ENCODE measurements around the gene DUSP22. TPM values are rescaled to one million over a fixed set of nuclear protein-coding genes. Genes with fewer than 3 reads are reported as not detected.

The DUSP22 gene
- total and polyA plus RNA-seq, 4 donors, result 9.5 to 31.0 (median 20.1) TPM

- TF ChIP-seq EGR1 (IDR thresholded peaks at IDR 0.05; ENCODE audit: low read depth in 2 of 2) (no peak), FOXA2 (IDR thresholded peaks at IDR 0.05) (no peak)
- no peaks in the 10 kb centered on the region for H3K27me3 ChIP-seq (ENCODE audit: control insufficient read depth in 4 of 4, insufficient read depth in 4 of 4, low read length in 3 of 4)
- H3K4me3 ChIP-seq (ENCODE audit: low read depth in 1 of 3, low read length in 3 of 3), result no peak overlapping the region
- no peaks in the 10 kb centered on the region for H3K9me3 ChIP-seq (ENCODE audit: control insufficient read depth in 4 of 4, low read length in 3 of 4)
- no peak for DNase-seq (ENCODE audit: low spot score)
- 88% methylated on average over 8 of the region's 8 CpGs for WGBS
- no peak overlapping the region for H3K9ac ChIP-seq (ENCODE audit: low read depth in 1 of 2, low read length in 2 of 2)
- no peaks in the 10 kb centered on the region for H3K4me1 ChIP-seq (ENCODE audit: control insufficient read depth in 4 of 4, insufficient read depth in 4 of 4, low read length in 3 of 4)
- H3K27ac ChIP-seq (ENCODE audit: low read depth in 1 of 2, low read length in 2 of 2), result no peak overlapping the region
- peaks cover 0 to 4% (median 0%) of the 10 kb centered on the region in 4 donors for H3K36me3 ChIP-seq (ENCODE audit: control insufficient read depth in 4 of 4, insufficient read depth in 3 of 4, low read depth in 1 of 4, low read length in 3 of 4)
Observed at GRCh38 chr6:304833-305370, 12.6 kb downstream of the DUSP22 start.

GRCh38 chr6:305371-306206, 13.3 kb downstream of the DUSP22 start:
- Histone ChIP-seq H3K9ac (ENCODE audit: low read depth in 1 of 2, low read length in 2 of 2) (no peak overlapping the region), H3K27me3 (ENCODE audit: control insufficient read depth in 4 of 4, insufficient read depth in 4 of 4, low read length in 3 of 4) (no peaks in the 10 kb centered on the region), H3K9me3 (ENCODE audit: control insufficient read depth in 4 of 4, low read length in 3 of 4) (no peaks in the 10 kb centered on the region), H3K27ac (ENCODE audit: low read depth in 1 of 2, low read length in 2 of 2) (no peak overlapping the region), H3K4me1 (ENCODE audit: control insufficient read depth in 4 of 4, insufficient read depth in 4 of 4, low read length in 3 of 4) (no peaks in the 10 kb centered on the region), H3K4me3 (ENCODE audit: low read depth in 1 of 3, low read length in 3 of 3) (no peak overlapping the region), H3K36me3 (ENCODE audit: control insufficient read depth in 4 of 4, insufficient read depth in 3 of 4, low read depth in 1 of 4, low read length in 3 of 4) (peaks cover 0 to 4% (median 0%) of the 10 kb centered on the region in 4 donors)
- TF ChIP-seq RAD21 (IDR thresholded peaks at IDR 0.05), result no peak
- 78% methylated on average over 5 of the region's 5 CpGs for WGBS
- no peak for DNase-seq (ENCODE audit: low spot score)

- WGBS, result 88% methylated on average over 8 of the region's 8 CpGs
- H3K36me3 ChIP-seq (ENCODE audit: control insufficient read depth in 4 of 4, insufficient read depth in 3 of 4, low read depth in 1 of 4, low read length in 3 of 4), result peaks cover 0 to 4% (median 0%) of the 10 kb centered on the region in 4 donors
- no peak overlapping the region for H3K4me3 ChIP-seq (ENCODE audit: low read depth in 1 of 3, low read length in 3 of 3)
- H3K4me1 ChIP-seq (ENCODE audit: control insufficient read depth in 4 of 4, insufficient read depth in 4 of 4, low read length in 3 of 4), result no peaks in the 10 kb centered on the region
- no peak for DNase-seq (ENCODE audit: low spot score)
- no peak overlapping the region for H3K9ac ChIP-seq (ENCODE audit: low read depth in 1 of 2, low read length in 2 of 2)
- TF ChIP-seq ATF3 (IDR thresholded peaks at IDR 0.05) (no peak), GABPA (IDR thresholded peaks at IDR 0.05 in 1 of 2, conservative IDR thresholded peaks at IDR 0.05 in 1 of 2) (no peak), NR2F2 (IDR thresholded peaks at IDR 0.05) (no peak), JUND (IDR thresholded peaks at IDR 0.05) (no peak)
- H3K27ac ChIP-seq (ENCODE audit: low read depth in 1 of 2, low read length in 2 of 2), result no peak overlapping the region
- no peaks in the 10 kb centered on the region for H3K9me3 ChIP-seq (ENCODE audit: control insufficient read depth in 4 of 4, low read length in 3 of 4)
- no peaks in the 10 kb centered on the region for H3K27me3 ChIP-seq (ENCODE audit: control insufficient read depth in 4 of 4, insufficient read depth in 4 of 4, low read length in 3 of 4)
Observed at GRCh38 chr6:306641-307061, 14.4 kb downstream of the DUSP22 start.

GRCh38 chr6:307065-307814, 15.0 kb downstream of the DUSP22 start:
- no peak for DNase-seq (ENCODE audit: low spot score)
- Histone ChIP-seq H3K27ac (ENCODE audit: low read depth in 1 of 2, low read length in 2 of 2) (no peak overlapping the region), H3K9me3 (ENCODE audit: control insufficient read depth in 4 of 4, low read length in 3 of 4) (no peaks in the 10 kb centered on the region), H3K9ac (ENCODE audit: low read depth in 1 of 2, low read length in 2 of 2) (no peak overlapping the region), H3K4me3 (ENCODE audit: low read depth in 1 of 3, low read length in 3 of 3) (no peak overlapping the region), H3K27me3 (ENCODE audit: control insufficient read depth in 4 of 4, insufficient read depth in 4 of 4, low read length in 3 of 4) (no peaks in the 10 kb centered on the region), H3K4me1 (ENCODE audit: control insufficient read depth in 4 of 4, insufficient read depth in 4 of 4, low read length in 3 of 4) (no peaks in the 10 kb centered on the region), H3K36me3 (ENCODE audit: control insufficient read depth in 4 of 4, insufficient read depth in 3 of 4, low read depth in 1 of 4, low read length in 3 of 4) (peaks cover 0 to 4% (median 0%) of the 10 kb centered on the region in 4 donors)
- WGBS, result 81% methylated on average over 15 of the region's 15 CpGs
- TF ChIP-seq CTCF (IDR thresholded peaks at IDR 0.05; ENCODE audit: low read depth, low read length, missing input control) (no peak), REST (IDR thresholded peaks at IDR 0.05) (no peak), JUND (IDR thresholded peaks at IDR 0.05) (no peak), ZBTB33 (IDR thresholded peaks at IDR 0.05) (no peak), HNF4G (IDR thresholded peaks at IDR 0.05) (no peak)
